ENCODE measurements around the gene SEMA6B.

DNA sequence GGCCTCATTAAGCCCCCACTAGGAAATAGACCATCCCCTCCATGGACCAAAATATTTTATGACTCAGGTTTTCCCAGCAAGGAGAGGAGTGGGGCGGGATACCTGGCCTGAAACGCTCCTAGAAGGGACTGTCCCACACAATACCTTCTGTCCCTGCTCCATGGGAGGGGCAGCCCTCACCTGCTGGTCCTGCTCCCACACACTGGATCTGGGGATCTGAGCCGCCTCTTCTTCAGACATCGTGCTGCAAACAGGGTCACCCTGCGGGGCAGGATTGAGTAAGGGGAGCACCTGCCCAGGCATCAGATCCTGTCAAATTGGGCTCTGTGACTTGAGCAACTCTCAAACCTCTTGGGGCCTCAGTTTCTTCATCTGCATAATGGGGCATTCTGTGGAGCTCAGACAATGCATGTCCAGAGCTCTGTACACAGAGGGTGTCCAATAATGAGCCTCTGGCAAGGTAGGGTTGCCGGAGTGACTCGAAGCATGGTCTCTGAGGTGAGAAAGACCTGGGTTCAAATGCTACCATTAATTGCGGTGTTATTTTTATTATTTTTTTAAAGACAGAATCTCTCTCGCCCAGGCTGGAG is 25.6 kb downstream of the SEMA6B start:
- TF ChIP-seq EZH2 (IDR thresholded peaks at IDR 0.05; ENCODE audit: borderline replicate concordance, insufficient read depth, low read depth, low read length, poor library complexity, severe bottlenecking) (no peak), CTCF (IDR thresholded peaks at IDR 0.05) (no peak)

All from B cell (primary cell).